ENCODE measurements around the gene TSPAN14.

TSPAN14 gene

DNA sequence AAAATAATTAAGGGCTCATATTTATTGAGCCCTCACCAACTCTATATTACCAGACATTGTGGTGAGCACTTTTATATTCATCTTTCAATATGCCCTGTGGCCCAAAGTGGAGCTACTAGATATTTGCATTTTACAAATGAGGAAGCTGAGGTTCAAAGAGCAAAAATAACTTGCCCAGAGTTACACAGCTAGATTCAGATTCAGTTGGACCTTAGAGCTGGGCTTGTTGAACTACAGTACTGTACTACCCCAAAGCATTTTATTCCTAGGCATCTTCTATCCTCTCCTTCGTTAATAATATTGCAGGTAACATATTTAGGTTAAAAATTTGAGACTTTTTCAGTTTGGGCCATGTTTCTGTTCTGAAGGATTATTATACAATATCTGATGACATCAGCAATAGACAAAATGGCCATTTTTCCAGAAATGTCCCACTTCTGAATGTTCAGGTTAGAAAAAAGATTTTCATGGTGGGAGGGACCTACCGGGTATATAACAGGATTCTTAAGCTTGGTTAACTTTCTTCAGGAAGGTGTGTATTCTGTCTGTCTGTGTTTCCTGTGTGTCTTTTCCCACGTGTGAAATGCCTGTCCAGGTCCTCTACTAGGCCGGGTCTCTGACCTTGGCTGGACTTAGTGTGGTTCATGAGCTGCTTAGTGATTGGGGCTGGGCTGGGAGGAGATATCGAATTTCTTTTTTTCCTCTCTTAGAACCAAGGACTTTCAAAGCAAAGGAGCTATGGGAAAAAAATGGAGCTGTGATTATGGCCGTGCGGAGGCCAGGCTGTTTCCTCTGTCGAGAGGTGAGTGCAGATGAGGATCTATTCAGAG lies 32.2 kb upstream of the TSPAN14 start:
- Histone ChIP-seq H3K4me1 (peaks cover 16% of the 10 kb centered on the region), H4K20me1 (peaks cover 24% of the 10 kb centered on the region), H3K9me3 (no peaks in the 10 kb centered on the region), H3K9ac (no peak overlapping the region), H3K4me2 (peak overlapping the region; percentile 42), H3K27me3 (no peaks in the 10 kb centered on the region), H3K36me3 (peaks cover 83% of the 10 kb centered on the region), H3K4me3 (no peak overlapping the region), H3K27ac (no peak overlapping the region)
- no peak for TF ChIP-seq Cebpa-rat (IDR thresholded peaks at IDR 0.05)

- H3K9ac ChIP-seq, result no peak overlapping the region
- no peaks in the 10 kb centered on the region for H4K20me1 ChIP-seq
- peaks cover 98% of the 10 kb centered on the region for H3K36me3 ChIP-seq
- H3K4me3 ChIP-seq, result no peak overlapping the region
- no peak for TF ChIP-seq Cebpa-rat (IDR thresholded peaks at IDR 0.05)
- no peaks in the 10 kb centered on the region for H3K27me3 ChIP-seq
- no peak overlapping the region for H3K27ac ChIP-seq
- no peak overlapping the region for H3K4me2 ChIP-seq
- peaks cover 14% of the 10 kb centered on the region for H3K4me1 ChIP-seq
- H3K9me3 ChIP-seq, result no peaks in the 10 kb centered on the region
These were observed 28.2 kb upstream of the TSPAN14 start for GRCh38 chr10:80425901-80426300.

GRCh38 chr10:80427541-80427940 lies 26.6 kb upstream of the TSPAN14 start:
- no peak overlapping the region for H3K4me2 ChIP-seq
- H3K36me3 ChIP-seq, result peaks cover 98% of the 10 kb centered on the region
- H3K4me3 ChIP-seq, result no peak overlapping the region
- no peaks in the 10 kb centered on the region for H3K9me3 ChIP-seq
- H4K20me1 ChIP-seq, result no peaks in the 10 kb centered on the region
- TF ChIP-seq Cebpa-rat (IDR thresholded peaks at IDR 0.05), result no peak
- no peaks in the 10 kb centered on the region for H3K4me1 ChIP-seq
- no peaks in the 10 kb centered on the region for H3K27me3 ChIP-seq
- no peak overlapping the region for H3K27ac ChIP-seq
- no peak overlapping the region for H3K9ac ChIP-seq

DNA sequence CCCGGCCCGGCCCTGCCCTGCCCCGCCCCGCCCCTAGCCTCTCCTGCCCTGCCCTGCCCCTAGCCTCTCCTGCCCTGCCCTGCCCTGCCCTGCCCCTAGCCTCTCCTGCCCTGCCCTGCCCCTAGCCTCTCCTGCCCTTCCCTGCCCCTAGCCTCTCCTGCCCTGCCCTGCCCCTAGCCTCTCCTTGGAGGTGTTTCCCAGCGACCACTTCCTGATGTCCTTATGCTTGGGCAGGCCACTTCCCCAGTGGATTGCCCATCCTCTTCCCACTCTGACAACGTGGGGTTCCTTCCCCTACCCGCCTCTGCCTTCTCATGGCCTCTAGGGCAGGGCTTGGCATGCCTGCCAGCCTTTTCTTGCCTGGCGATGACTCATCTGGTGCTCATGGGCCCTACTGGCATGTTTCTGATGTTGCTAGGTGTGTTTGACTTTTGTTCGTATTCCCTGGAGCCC lies 24.6 kb upstream of the TSPAN14 start:
- no peak overlapping the region for H3K9ac ChIP-seq
- no peaks in the 10 kb centered on the region for H3K9me3 ChIP-seq
- H3K36me3 ChIP-seq, result peaks cover 96% of the 10 kb centered on the region
- no peaks in the 10 kb centered on the region for H3K4me1 ChIP-seq
- no peak overlapping the region for H3K4me2 ChIP-seq
- H4K20me1 ChIP-seq, result no peaks in the 10 kb centered on the region
- H3K27me3 ChIP-seq, result no peaks in the 10 kb centered on the region
- H3K27ac ChIP-seq, result no peak overlapping the region
- no peak overlapping the region for H3K4me3 ChIP-seq
- no peak for TF ChIP-seq Cebpa-rat (IDR thresholded peaks at IDR 0.05)

DNA sequence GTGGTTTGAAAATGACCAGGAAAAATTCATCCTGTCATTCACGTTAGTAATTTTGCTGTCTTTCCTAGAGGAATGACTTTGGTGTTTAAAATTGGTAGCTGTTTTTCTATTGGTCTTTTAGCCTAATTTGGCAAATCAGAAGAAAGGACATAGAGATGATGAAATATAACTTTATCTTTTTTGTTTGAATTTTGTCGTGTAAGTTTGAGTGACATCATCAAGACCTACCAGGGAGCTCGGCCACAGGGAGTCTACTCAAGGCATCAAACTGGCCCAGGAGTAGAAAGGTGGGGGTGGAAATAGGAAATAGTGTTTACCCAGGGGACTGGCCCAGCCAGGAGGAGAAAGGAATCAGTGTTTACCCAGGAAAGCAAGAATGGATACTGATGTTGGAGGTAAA lies 21.0 kb upstream of the TSPAN14 start:
- no peak overlapping the region for H3K4me3 ChIP-seq
- no peaks in the 10 kb centered on the region for H3K27me3 ChIP-seq
- peaks cover 62% of the 10 kb centered on the region for H3K36me3 ChIP-seq
- no peaks in the 10 kb centered on the region for H3K4me1 ChIP-seq
- no peak overlapping the region for H3K27ac ChIP-seq
- no peak overlapping the region for H3K4me2 ChIP-seq
- no peak for TF ChIP-seq Cebpa-rat (IDR thresholded peaks at IDR 0.05)
- H4K20me1 ChIP-seq, result no peaks in the 10 kb centered on the region
- H3K9ac ChIP-seq, result no peak overlapping the region
- no peaks in the 10 kb centered on the region for H3K9me3 ChIP-seq

DNA sequence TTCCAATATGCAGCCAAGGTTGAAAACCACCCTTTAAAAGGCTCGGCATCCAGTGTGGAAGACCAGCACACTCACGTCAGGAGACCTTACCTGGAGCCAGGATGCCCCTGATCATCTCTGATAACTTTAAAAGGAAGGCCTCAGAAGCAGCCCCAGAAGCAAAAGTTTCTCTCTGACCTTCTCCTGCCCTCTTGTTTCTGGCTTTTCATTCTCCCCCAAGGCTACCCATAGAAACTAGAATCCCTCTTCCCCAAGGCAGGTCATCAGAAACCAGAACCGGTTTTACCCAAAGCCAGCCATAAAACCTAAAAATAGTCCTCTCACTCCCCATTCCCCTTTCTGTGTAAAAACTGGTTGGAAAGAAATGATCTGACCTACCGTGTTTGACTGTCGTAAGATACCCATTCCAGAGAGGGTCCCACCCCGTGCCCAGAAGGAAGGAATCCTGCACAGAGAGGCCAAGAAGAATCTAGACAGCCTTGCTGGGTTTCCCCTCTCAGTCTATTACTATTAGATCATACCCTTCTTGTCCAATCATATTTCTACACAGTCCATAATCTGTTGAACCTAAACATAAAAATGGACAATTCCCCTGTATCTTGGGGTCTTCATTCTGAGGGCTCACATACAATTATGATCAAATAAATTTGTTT lies 17.5 kb upstream of the TSPAN14 start:
- no peak overlapping the region for H3K9ac ChIP-seq
- H3K4me2 ChIP-seq, result no peak overlapping the region
- no peaks in the 10 kb centered on the region for H4K20me1 ChIP-seq
- peaks cover 29% of the 10 kb centered on the region for H3K36me3 ChIP-seq
- no peak for TF ChIP-seq Cebpa-rat (IDR thresholded peaks at IDR 0.05)
- H3K4me3 ChIP-seq, result no peak overlapping the region
- no peaks in the 10 kb centered on the region for H3K27me3 ChIP-seq
- H3K9me3 ChIP-seq, result no peaks in the 10 kb centered on the region
- H3K4me1 ChIP-seq, result no peaks in the 10 kb centered on the region
- H3K27ac ChIP-seq, result no peak overlapping the region

DNA sequence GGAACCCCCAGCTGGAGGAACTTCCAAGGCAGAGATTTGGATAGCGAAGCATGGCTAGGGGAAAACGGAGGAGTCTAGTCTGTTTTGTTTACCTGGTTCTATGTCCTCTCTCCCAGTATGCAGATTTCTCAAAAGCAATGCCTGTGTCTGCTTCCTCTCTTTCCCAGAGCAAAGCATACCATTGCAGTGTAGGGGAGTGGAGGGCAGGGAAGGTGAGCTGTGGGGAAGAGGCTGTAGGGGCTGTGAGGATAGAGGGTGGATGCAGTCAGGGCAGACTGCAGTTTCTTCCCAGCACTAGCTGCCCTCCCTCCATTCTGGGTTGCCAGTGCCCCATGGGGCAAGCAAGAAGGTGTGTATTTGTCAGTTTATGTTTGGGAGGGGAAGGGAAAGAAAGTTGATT lies 16.9 kb upstream of the TSPAN14 start:
- peaks cover 23% of the 10 kb centered on the region for H3K36me3 ChIP-seq
- no peaks in the 10 kb centered on the region for H4K20me1 ChIP-seq
- H3K4me2 ChIP-seq, result no peak overlapping the region
- no peak for TF ChIP-seq Cebpa-rat (IDR thresholded peaks at IDR 0.05)
- no peak overlapping the region for H3K9ac ChIP-seq
- no peaks in the 10 kb centered on the region for H3K27me3 ChIP-seq
- no peaks in the 10 kb centered on the region for H3K4me1 ChIP-seq
- no peak overlapping the region for H3K27ac ChIP-seq
- no peaks in the 10 kb centered on the region for H3K9me3 ChIP-seq
- H3K4me3 ChIP-seq, result no peak overlapping the region

GRCh38 chr10:80441831-80442230 lies 12.3 kb upstream of the TSPAN14 start:
- Histone ChIP-seq H3K27ac (no peak overlapping the region), H3K9me3 (no peaks in the 10 kb centered on the region), H4K20me1 (no peaks in the 10 kb centered on the region), H3K36me3 (no peaks in the 10 kb centered on the region), H3K4me2 (no peak overlapping the region), H3K27me3 (no peaks in the 10 kb centered on the region), H3K4me3 (no peak overlapping the region), H3K4me1 (peaks cover 43% of the 10 kb centered on the region), H3K9ac (no peak overlapping the region)
- TF ChIP-seq Cebpa-rat (IDR thresholded peaks at IDR 0.05), result no peak

DNA sequence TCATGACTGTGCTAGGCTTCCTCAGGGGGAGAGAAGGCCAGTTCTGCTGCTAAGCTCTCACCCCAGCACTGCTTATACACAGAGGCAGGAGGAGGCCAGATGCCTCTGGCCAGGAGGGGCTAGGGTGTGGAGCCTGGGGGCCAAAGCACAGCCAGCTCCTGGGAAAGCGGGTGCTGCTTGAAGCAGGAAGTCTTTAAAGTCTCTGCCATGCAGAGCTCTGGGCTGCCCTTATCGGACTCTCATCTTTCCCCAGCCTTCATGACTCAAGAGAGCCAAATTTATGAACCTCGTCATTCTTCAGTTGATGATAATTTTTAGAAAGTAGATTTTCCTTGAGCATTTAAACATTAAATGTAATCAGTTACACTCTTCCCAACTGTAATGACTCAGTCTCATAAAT lies 11.2 kb upstream of the TSPAN14 start:
- Histone ChIP-seq H3K4me2 (no peak overlapping the region), H3K9ac (no peak overlapping the region; the same call in 1 of the 2 replicates), H3K36me3 (no peaks in the 10 kb centered on the region), H3K9me3 (no peaks in the 10 kb centered on the region), H3K27me3 (no peaks in the 10 kb centered on the region), H4K20me1 (no peaks in the 10 kb centered on the region), H3K27ac (peak overlapping the region; percentile 15; the same call in 1 of the 2 replicates), H3K4me3 (no peak overlapping the region), H3K4me1 (peaks cover 50% of the 10 kb centered on the region)
- TF ChIP-seq Cebpa-rat (IDR thresholded peaks at IDR 0.05), result no peak

- H3K4me3 ChIP-seq, result no peak overlapping the region
- H3K27me3 ChIP-seq, result no peaks in the 10 kb centered on the region
- H3K9ac ChIP-seq, result no peak overlapping the region; the same call in 1 of the 2 replicates
- peak overlapping the region; percentile 56 for H3K4me2 ChIP-seq
- H3K4me1 ChIP-seq, result peaks cover 50% of the 10 kb centered on the region
- H4K20me1 ChIP-seq, result no peaks in the 10 kb centered on the region
- no peaks in the 10 kb centered on the region for H3K9me3 ChIP-seq
- H3K27ac ChIP-seq, result peak overlapping the region; percentile 42; the same call in 1 of the 2 replicates
- no peaks in the 10 kb centered on the region for H3K36me3 ChIP-seq
- TF ChIP-seq Cebpa-rat (IDR thresholded peaks at IDR 0.05), result no peak
These were observed 10.6 kb upstream of the TSPAN14 start for GRCh38 chr10:80443531-80443974.
